ENCODE measurements around the gene DNLZ. TPM values are rescaled to one million over a fixed set of nuclear protein-coding genes. Genes with fewer than 3 reads are reported as not detected.

The DNLZ gene
- polyA plus RNA-seq, 1 of the 3 experiments (the other 2 are of a cell fraction) = 40.6 TPM

GRCh38 chr9:136314944-136315343 lies 48.6 kb downstream of the DNLZ start (continued):
- TF ChIP-seq CTCF (IDR thresholded peaks at IDR 0.05) (no peak), MAX (IDR thresholded peaks at IDR 0.05; ENCODE audit: low read depth) (no peak), FOXJ3 (CRISPR knock-in tag; IDR thresholded peaks at IDR 0.05) (no peak), MEF2A (IDR thresholded peaks at IDR 0.05; ENCODE audit: borderline replicate concordance, low read depth) (no peak), RAD21 (IDR thresholded peaks at IDR 0.05; ENCODE audit: low read length) (no peak)

GRCh38 chr9:136314056-136314416 lies 49.5 kb downstream of the DNLZ start:
- Histone ChIP-seq H4K20me1 (ENCODE audit: insufficient read depth) (no peaks in the 10 kb centered on the region), H3K79me2 (ENCODE audit: insufficient read depth) (no peaks in the 10 kb centered on the region), H3K9me2 (no peaks in the 10 kb centered on the region), H3K9me3 (peaks cover 4% of the 10 kb centered on the region; the same call in 1 of the 2 replicates), H3K4me1 (ENCODE audit: control insufficient read depth in 1 of 2, insufficient read depth in 2 of 2, low read depth in 1 of 2, low read length in 1 of 2) (no peaks in the 10 kb centered on the region; a peak in 1 of 4 replicates), H3K27ac (ENCODE audit: low read depth in 2 of 2, low read length in 1 of 2) (no peak overlapping the region), H3F3A (replicated peaks; ENCODE audit: insufficient read depth) (no peaks in the 10 kb centered on the region), H2AFZ (ENCODE audit: low read depth) (no peak overlapping the region), H3K4me2 (no peak overlapping the region), H3K27me3 (ENCODE audit: insufficient read depth) (no peaks in the 10 kb centered on the region), H3K4me3 (ENCODE audit: low read depth in 2 of 2, low read length in 1 of 2) (no peak overlapping the region), H3K9ac (no peak overlapping the region), H3K36me3 (replicated peaks in 1 of 2; ENCODE audit: control insufficient read depth in 1 of 2, insufficient read depth in 2 of 2, low read length in 1 of 2) (no peaks in the 10 kb centered on the region)
- POLR2A ChIA-PET = no interaction called here
- WGBS (ENCODE audit: low lambda C conversion rate) = 60% methylated on average over 3 of the region's 3 CpGs
- CTCF ChIA-PET = interaction anchor here (1.2 to 4.9 kb wide), 8 partner anchors 8 to 85 kb away, joined by 3 to 91 read pairs (median 19); partner anchors contain the start of genes CARD9, DNLZ and SNAPC4
- TF ChIP-seq EP300 (IDR thresholded peaks at IDR 0.05; ENCODE audit: borderline replicate concordance in 1 of 2, low read depth in 1 of 2, low read length in 1 of 2) (no peak), NRF1 (IDR thresholded peaks at IDR 0.05; ENCODE audit: low read depth, low read length) (no peak), ELF1 (IDR thresholded peaks at IDR 0.05) (no peak)
- no peak for DNase-seq

- no peak for TF ChIP-seq FOXJ3 (CRISPR knock-in tag; IDR thresholded peaks at IDR 0.05)
- peak; percentile 22; the same call in 1 of the 2 replicates for TF ChIP-seq RAD21 (IDR thresholded peaks at IDR 0.05; ENCODE audit: low read length)
- H3K79me2 ChIP-seq (ENCODE audit: insufficient read depth) = no peaks in the 10 kb centered on the region
- no peak overlapping the region for H2AFZ ChIP-seq (ENCODE audit: low read depth)
- no peak overlapping the region for H3K4me2 ChIP-seq
- no peaks in the 10 kb centered on the region; a peak in 1 of 4 replicates for H3K4me1 ChIP-seq (ENCODE audit: control insufficient read depth in 1 of 2, insufficient read depth in 2 of 2, low read depth in 1 of 2, low read length in 1 of 2)
- no peaks in the 10 kb centered on the region for H3K36me3 ChIP-seq (replicated peaks in 1 of 2; ENCODE audit: control insufficient read depth in 1 of 2, insufficient read depth in 2 of 2, low read length in 1 of 2)
- no peak overlapping the region for H3K27ac ChIP-seq (ENCODE audit: low read depth in 2 of 2, low read length in 1 of 2)
- H3K9me3 ChIP-seq = peaks cover 4% of the 10 kb centered on the region; the same call in 1 of the 2 replicates
- H3K9ac ChIP-seq = no peak overlapping the region
- peaks cover 1% of the 10 kb centered on the region for H3F3A ChIP-seq (replicated peaks; ENCODE audit: insufficient read depth)
- POLR2A ChIA-PET = no interaction called here
- CTCF ChIA-PET = interaction anchor here (0.6 to 4.9 kb wide), 35 partner anchors 8 to 799 kb away, joined by 3 to 91 read pairs (median 4); partner anchors contain the start of genes CARD9, DNLZ, GPSM1 and SNAPC4
- WGBS (ENCODE audit: low lambda C conversion rate) = 75% methylated on average over 11 of the region's 18 CpGs
- H3K4me3 ChIP-seq (ENCODE audit: low read depth in 2 of 2, low read length in 1 of 2) = no peak overlapping the region
- DNase-seq = no peak
- H4K20me1 ChIP-seq (ENCODE audit: insufficient read depth) = no peaks in the 10 kb centered on the region
- no peaks in the 10 kb centered on the region for H3K27me3 ChIP-seq (ENCODE audit: insufficient read depth)
- no peaks in the 10 kb centered on the region for H3K9me2 ChIP-seq
Measured at GRCh38 chr9:136313111-136314055, 50.2 kb downstream of the DNLZ start.

Data from SK-N-SH (cell line).